Panc1 (cell line): Measurements from ENCODE around the gene UGGT1. TPM values are rescaled to one million over a fixed set of nuclear protein-coding genes. Genes with fewer than 3 reads are reported as not detected.

Experiments used
- ATAC-seq: fragments of 200-7000 bp; cut with Tn5 transposase; 2 replicates; pipeline ENCODE4 v1.9.1; 2020; ENCODE audit warnings: mild to moderate bottlenecking, moderate library complexity
- Bru-seq: library from RNA; stranded (reverse); fragments of 400-500 nt; gene quantifications from one replicate; lab custom pipeline; 2021; lab: Mats Ljungman, UMichigan
- BruChase-seq, 2 experiments: library from RNA; stranded (reverse); fragments of 400-500 nt; gene quantifications; one replicate each; lab custom pipeline; 2021; lab: Mats Ljungman, UMichigan
- BruUV-seq: library from RNA; stranded (reverse); fragments of 400-500 nt; replicated peaks from 2 replicates; lab custom pipeline; 2021; lab: Mats Ljungman, UMichigan
- CTCF ChIA-PET: fragments of 300-600 bp; sonication (Branson Sonifier 250); formaldehyde crosslinking; loops from one replicate; lab custom pipeline; 2022; ENCODE audit warnings: antibody characterized with exemption; lab: Charles Lee
- POLR2A ChIA-PET: fragments of 300-600 bp; sonication (Branson Sonifier 250); formaldehyde crosslinking; loops from one replicate; lab custom pipeline; 2022; ENCODE audit warnings: antibody characterized with exemption; lab: Charles Lee
- DNase-seq: peaks from one replicate; pipeline ENCODE4 v3.0.0-alpha.2; 2010; ENCODE audit warnings: low read depth, low spot score
- H3K27ac ChIP-seq: 2 replicates; pipeline ENCODE4 v1.5.1; 2011; ENCODE audit warnings: mild to moderate bottlenecking, low read length, inconsistent platforms
- H3K27me3 ChIP-seq: fragments of 200-500 bp; sonication (Bioruptor generic); 2 replicates; pipeline ENCODE4 v1.6.0; 2014; ENCODE audit warnings: low read length, inconsistent platforms; ENCODE audit not compliant: control insufficient read depth, insufficient read depth
- H3K36me3 ChIP-seq: fragments of 200-500 bp; sonication (Bioruptor generic); 2 replicates; pipeline ENCODE4 v1.5.1; 2014; ENCODE audit warnings: inconsistent platforms, mild to moderate bottlenecking, low read length, moderate library complexity; ENCODE audit not compliant: control insufficient read depth, insufficient read depth
- H3K4me1 ChIP-seq: 2 replicates; pipeline ENCODE4 v1.5.1; 2011; ENCODE audit warnings: inconsistent platforms, mild to moderate bottlenecking, low read length, moderate library complexity; ENCODE audit not compliant: control insufficient read depth, insufficient read depth
- H3K4me3 ChIP-seq, 2 experiments: 2 replicates each; pipeline ENCODE4 v1.5.1; 2011 to 2012; ENCODE audit warnings: low read depth in 2 of 2, low read length in 2 of 2, mild to moderate bottlenecking in 2 of 2, inconsistent platforms in 1 of 2, moderate library complexity in 1 of 2
- H3K9me3 ChIP-seq: fragments of 200-500 bp; sonication (Bioruptor generic); 2 replicates; pipeline ENCODE4 v1.5.1; 2014; ENCODE audit warnings: low read depth, mild to moderate bottlenecking, inconsistent platforms, low read length, moderate library complexity; ENCODE audit not compliant: control insufficient read depth, insufficient read depth
- POLR2AphosphoS5 ChIP-seq: IDR thresholded peaks from 2 replicates; pipeline ENCODE4 v1.6.1; 2012; ENCODE audit warnings: mild to moderate bottlenecking, low read depth, low read length, moderate library complexity
- SIN3A ChIP-seq: IDR thresholded peaks from 2 replicates; pipeline ENCODE4 v1.6.1; 2012; ENCODE audit warnings: low read depth, mild to moderate bottlenecking, low read length, moderate library complexity, borderline replicate concordance; ENCODE audit not compliant: insufficient read depth
- TCF7L2 ChIP-seq: IDR thresholded peaks from 2 replicates; pipeline ENCODE4 v1.6.1; 2011; ENCODE audit warnings: mild to moderate bottlenecking, low read depth, low read length, inconsistent platforms
- in situ Hi-C: cut with HindIII; loops from 2 replicates; pipeline ENCODE4 v1.10.0; 2016; ENCODE audit warnings: low sequenced_read_pairs, low pct_unique_long_range_greater_than_20kb
- intact Hi-C: fragments of 100-400 bp; cut with micrococcal nuclease; formaldehyde crosslinking; loops from one replicate; pipeline ENCODE4 v1.10.0; 2022; ENCODE audit not compliant: unreplicated experiment
- long read RNA-seq: library from polyadenylated mRNA; unstranded; transcript quantifications from one replicate; pipeline ENCODE4 v2.0.0, GENCODE V29; 2021; ENCODE audit not compliant: unreplicated experiment
- polyA plus RNA-seq: library from polyadenylated mRNA; unstranded; fragments of >200 nt; gene quantifications from one replicate; pipeline ENCODE4 v1.2.1, GENCODE V29; 2012; ENCODE audit warnings: missing spikeins; ENCODE audit not compliant: insufficient read length
- total RNA-seq: library from RNA; stranded (reverse); gene quantifications from one replicate; pipeline ENCODE4 v1.2.1, GENCODE V29; 2021; ENCODE audit not compliant: unreplicated experiment
- TF ChIP-seq, protein P1 (sequence below): fragments of 450-650 bp; IDR thresholded peaks from 2 replicates; pipeline ENCODE4 v1.5.1; 2017; ENCODE audit warnings: mild to moderate bottlenecking
- TF ChIP-seq, protein P2 (sequence below), 2 experiments: IDR thresholded peaks; 2 replicates each; pipeline ENCODE4 v1.6.1; 2011 to 2012; ENCODE audit warnings: low read depth in 2 of 2, control low read depth in 1 of 2, low read length in 1 of 2, mild to moderate bottlenecking in 1 of 2, moderate library complexity in 1 of 2; ENCODE audit not compliant: insufficient read depth in 1 of 2

Gene UGGT1, protein sequence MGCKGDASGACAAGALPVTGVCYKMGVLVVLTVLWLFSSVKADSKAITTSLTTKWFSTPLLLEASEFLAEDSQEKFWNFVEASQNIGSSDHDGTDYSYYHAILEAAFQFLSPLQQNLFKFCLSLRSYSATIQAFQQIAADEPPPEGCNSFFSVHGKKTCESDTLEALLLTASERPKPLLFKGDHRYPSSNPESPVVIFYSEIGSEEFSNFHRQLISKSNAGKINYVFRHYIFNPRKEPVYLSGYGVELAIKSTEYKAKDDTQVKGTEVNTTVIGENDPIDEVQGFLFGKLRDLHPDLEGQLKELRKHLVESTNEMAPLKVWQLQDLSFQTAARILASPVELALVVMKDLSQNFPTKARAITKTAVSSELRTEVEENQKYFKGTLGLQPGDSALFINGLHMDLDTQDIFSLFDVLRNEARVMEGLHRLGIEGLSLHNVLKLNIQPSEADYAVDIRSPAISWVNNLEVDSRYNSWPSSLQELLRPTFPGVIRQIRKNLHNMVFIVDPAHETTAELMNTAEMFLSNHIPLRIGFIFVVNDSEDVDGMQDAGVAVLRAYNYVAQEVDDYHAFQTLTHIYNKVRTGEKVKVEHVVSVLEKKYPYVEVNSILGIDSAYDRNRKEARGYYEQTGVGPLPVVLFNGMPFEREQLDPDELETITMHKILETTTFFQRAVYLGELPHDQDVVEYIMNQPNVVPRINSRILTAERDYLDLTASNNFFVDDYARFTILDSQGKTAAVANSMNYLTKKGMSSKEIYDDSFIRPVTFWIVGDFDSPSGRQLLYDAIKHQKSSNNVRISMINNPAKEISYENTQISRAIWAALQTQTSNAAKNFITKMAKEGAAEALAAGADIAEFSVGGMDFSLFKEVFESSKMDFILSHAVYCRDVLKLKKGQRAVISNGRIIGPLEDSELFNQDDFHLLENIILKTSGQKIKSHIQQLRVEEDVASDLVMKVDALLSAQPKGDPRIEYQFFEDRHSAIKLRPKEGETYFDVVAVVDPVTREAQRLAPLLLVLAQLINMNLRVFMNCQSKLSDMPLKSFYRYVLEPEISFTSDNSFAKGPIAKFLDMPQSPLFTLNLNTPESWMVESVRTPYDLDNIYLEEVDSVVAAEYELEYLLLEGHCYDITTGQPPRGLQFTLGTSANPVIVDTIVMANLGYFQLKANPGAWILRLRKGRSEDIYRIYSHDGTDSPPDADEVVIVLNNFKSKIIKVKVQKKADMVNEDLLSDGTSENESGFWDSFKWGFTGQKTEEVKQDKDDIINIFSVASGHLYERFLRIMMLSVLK (N-terminal part only)
- total RNA-seq (64.2 TPM), Bru-seq, nascent RNA (percentile 82 among the genes with signal in this experiment), BruChase-seq, experiment 1, labeled RNA remaining after a 2-hour chase (percentile 82 among the genes with signal in this experiment), BruChase-seq, experiment 2, labeled RNA remaining after a 6-hour chase (percentile 86 among the genes with signal in this experiment)
- polyA plus RNA-seq, result 22.6 TPM
- long read RNA-seq, full-length matches to known transcripts, result 28 of 73 reads
- long read RNA-seq, partial matches to known transcripts, result 11 of 73 reads
- long read RNA-seq, other reads (novel, unspliced or antisense), result 34 of 73 reads

DNA sequence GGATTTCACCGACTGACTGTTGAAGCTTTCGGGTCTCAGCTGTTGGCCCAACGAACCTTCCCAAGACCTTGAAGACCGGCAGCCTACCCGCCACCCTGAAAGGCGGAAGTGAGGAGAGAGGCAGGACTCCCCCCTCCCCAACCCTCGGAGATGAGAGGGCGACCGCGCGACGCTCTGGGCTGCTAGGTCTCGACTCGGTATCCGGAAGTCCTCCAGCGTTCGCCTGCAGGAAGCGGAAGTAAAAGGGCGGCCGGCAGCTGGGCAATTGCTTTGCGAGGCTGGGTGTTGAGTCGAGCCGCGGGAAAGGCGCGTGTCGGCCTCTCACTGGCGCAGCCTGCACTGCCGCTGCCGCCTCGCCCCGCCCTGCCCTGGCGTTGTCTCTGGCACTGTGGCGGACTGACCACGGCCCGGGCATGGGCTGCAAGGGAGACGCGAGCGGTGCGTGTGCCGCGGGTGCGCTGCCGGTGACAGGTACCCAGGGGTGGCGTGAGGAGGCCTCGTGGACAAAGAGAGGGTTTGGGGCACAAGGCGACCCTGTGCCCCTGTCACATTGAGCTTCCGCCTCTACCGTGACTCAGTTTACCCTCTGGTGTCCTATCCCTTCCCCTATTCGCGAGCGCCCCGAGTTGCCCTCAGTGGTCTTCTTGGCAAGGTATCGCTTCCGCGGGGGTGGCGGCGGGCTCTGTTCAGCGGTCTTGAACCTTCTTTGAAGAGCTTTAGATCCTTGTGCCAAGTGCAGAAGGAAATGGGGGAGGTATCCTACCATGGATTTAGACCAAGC lies at the start of gene UGGT1:
Gene UGGT1, plus strand, starts transcription at position 256 of the 781 bp plus-strand sequence. Its CDS starts 158 bp downstream, at position 414.
- ChIA-PET CTCF (no interaction called here), POLR2A (interaction anchor here (0.6 to 1.0 kb wide), 3 partner anchors 15 to 80 kb away, joined by 3 to 7 read pairs (median 3); no protein-coding TSS in a partner anchor)
- peak; percentile 99 for ATAC-seq
- BruUV-seq, result no TSS peak
- DNase-seq, result peak; percentile 83
- no peaks in the 10 kb centered on the region for H3K9me3 ChIP-seq
- H3K36me3 ChIP-seq, result peaks cover 6% of the 10 kb centered on the region; the same call in 1 of the 2 replicates
- H3K27me3 ChIP-seq, result no peaks in the 10 kb centered on the region
- H3K4me1 ChIP-seq, result peaks cover 14% of the 10 kb centered on the region; the same call in 1 of the 2 replicates
- peak; percentile 99 for TF ChIP-seq POLR2AphosphoS5
- TF ChIP-seq TCF7L2, result peak; percentile 53
- TF ChIP-seq, protein P1, sequence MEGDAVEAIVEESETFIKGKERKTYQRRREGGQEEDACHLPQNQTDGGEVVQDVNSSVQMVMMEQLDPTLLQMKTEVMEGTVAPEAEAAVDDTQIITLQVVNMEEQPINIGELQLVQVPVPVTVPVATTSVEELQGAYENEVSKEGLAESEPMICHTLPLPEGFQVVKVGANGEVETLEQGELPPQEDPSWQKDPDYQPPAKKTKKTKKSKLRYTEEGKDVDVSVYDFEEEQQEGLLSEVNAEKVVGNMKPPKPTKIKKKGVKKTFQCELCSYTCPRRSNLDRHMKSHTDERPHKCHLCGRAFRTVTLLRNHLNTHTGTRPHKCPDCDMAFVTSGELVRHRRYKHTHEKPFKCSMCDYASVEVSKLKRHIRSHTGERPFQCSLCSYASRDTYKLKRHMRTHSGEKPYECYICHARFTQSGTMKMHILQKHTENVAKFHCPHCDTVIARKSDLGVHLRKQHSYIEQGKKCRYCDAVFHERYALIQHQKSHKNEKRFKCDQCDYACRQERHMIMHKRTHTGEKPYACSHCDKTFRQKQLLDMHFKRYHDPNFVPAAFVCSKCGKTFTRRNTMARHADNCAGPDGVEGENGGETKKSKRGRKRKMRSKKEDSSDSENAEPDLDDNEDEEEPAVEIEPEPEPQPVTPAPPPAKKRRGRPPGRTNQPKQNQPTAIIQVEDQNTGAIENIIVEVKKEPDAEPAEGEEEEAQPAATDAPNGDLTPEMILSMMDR, result no peak
- TF ChIP-seq, protein P2, sequence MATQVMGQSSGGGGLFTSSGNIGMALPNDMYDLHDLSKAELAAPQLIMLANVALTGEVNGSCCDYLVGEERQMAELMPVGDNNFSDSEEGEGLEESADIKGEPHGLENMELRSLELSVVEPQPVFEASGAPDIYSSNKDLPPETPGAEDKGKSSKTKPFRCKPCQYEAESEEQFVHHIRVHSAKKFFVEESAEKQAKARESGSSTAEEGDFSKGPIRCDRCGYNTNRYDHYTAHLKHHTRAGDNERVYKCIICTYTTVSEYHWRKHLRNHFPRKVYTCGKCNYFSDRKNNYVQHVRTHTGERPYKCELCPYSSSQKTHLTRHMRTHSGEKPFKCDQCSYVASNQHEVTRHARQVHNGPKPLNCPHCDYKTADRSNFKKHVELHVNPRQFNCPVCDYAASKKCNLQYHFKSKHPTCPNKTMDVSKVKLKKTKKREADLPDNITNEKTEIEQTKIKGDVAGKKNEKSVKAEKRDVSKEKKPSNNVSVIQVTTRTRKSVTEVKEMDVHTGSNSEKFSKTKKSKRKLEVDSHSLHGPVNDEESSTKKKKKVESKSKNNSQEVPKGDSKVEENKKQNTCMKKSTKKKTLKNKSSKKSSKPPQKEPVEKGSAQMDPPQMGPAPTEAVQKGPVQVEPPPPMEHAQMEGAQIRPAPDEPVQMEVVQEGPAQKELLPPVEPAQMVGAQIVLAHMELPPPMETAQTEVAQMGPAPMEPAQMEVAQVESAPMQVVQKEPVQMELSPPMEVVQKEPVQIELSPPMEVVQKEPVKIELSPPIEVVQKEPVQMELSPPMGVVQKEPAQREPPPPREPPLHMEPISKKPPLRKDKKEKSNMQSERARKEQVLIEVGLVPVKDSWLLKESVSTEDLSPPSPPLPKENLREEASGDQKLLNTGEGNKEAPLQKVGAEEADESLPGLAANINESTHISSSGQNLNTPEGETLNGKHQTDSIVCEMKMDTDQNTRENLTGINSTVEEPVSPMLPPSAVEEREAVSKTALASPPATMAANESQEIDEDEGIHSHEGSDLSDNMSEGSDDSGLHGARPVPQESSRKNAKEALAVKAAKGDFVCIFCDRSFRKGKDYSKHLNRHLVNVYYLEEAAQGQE (IDR thresholded peaks at IDR 0.05; ENCODE audit: insufficient read depth in 1 of 2, low read depth in 2 of 2, low read length in 1 of 2), result peak in 1 of 2 experiments; percentile 19; a peak in 1 of 4 replicates
- peak; percentile 86 for TF ChIP-seq SIN3A
- H3K27ac ChIP-seq, result peak within 1 kb of the TSS; percentile 99
- in situ Hi-C loops (no loop called here), intact Hi-C loops (no loop called here)
- H3K4me3 ChIP-seq, result peak within 1 kb of the TSS; percentile 80 to 99
